Measurements from ENCODE around the gene VPS33A. TPM values are rescaled to one million over a fixed set of nuclear protein-coding genes. Genes with fewer than 3 reads are reported as not detected.
"Not testable (repeated sequence)": the region's sequence is repeated elsewhere in the genome, so short reads cannot be mapped to it uniquely, and the experiment has no call there.

Gene VPS33A
- total RNA-seq, 1 experiment from 2014 or later: 35.2 TPM

- Histone ChIP-seq H3K4me1 (ENCODE audit: control insufficient read depth, insufficient read depth, low read length) (peaks cover 16% of the 10 kb centered on the region), H3K27ac (ENCODE audit: low read length) (peak within 1 kb of the TSS; percentile 83), H3K36me3 (ENCODE audit: control insufficient read depth, insufficient read depth, low read length) (peaks cover 4% of the 10 kb centered on the region), H3K9me3 (ENCODE audit: control insufficient read depth, insufficient read depth, low read depth, low read length) (no peaks in the 10 kb centered on the region), H3K27me3 (ENCODE audit: control insufficient read depth, insufficient read depth, low read length) (no peaks in the 10 kb centered on the region), H3K4me3 (ENCODE audit: low read depth in 2 of 2, low read length in 2 of 2) (peak within 1 kb of the TSS; percentile 56 to 76)
- no TSS peak for BruUV-seq (replicated peaks)
- ChIA-PET CTCF (interaction anchor here (0.6 kb wide), 1 partner anchor 330 kb away, joined by 7 read pairs; no protein-coding TSS in a partner anchor), POLR2A (interaction anchor here (0.7 kb wide), 1 partner anchor 23 kb away, joined by 5 read pairs; no protein-coding TSS in a partner anchor)
- ATAC-seq: peak; percentile 89
- in situ Hi-C loops (cut with HindIII; ENCODE audit: low pct_unique_long_range_greater_than_20kb, low sequenced_read_pairs): no loop called here
- no peak for TF ChIP-seq TCF7L2 (IDR thresholded peaks at IDR 0.05; ENCODE audit: low read depth, low read length)
- TF ChIP-seq REST (IDR thresholded peaks at IDR 0.05; ENCODE audit: insufficient read depth in 1 of 2, low read depth in 2 of 2, low read length in 1 of 2): no peak
- TF ChIP-seq CTCF (IDR thresholded peaks at IDR 0.05): no peak
- TF ChIP-seq SIN3A (IDR thresholded peaks at IDR 0.05; ENCODE audit: borderline replicate concordance, insufficient read depth, low read depth, low read length): no peak
- TF ChIP-seq POLR2AphosphoS5 (IDR thresholded peaks at IDR 0.05; ENCODE audit: low read depth, low read length): no peak
- no peak for DNase-seq (ENCODE audit: low read depth, low spot score)
- intact Hi-C loops (cut with micrococcal nuclease; ENCODE audit: unreplicated experiment): no loop called here
Measured at GRCh38 chr12:122203301-122204166, 62.8 kb downstream of the VPS33A start, which contains the start of gene B3GNT4. Gene B3GNT4 (plus strand): TSS chr12:122203709. CDS start chr12:122204619, 910 bp downstream.

GRCh38 chr12:122202811-122203210, 63.5 kb downstream of the VPS33A start:
- ATAC-seq; CTCF ChIA-PET; BruUV-seq (replicated peaks); H3K27me3 ChIP-seq (ENCODE audit: control insufficient read depth, insufficient read depth, low read length); in situ Hi-C loops (cut with HindIII; ENCODE audit: low pct_unique_long_range_greater_than_20kb, low sequenced_read_pairs); intact Hi-C loops (cut with micrococcal nuclease; ENCODE audit: unreplicated experiment); H3K9me3 ChIP-seq (ENCODE audit: control insufficient read depth, insufficient read depth, low read depth, low read length); H3K36me3 ChIP-seq (ENCODE audit: control insufficient read depth, insufficient read depth, low read length); DNase-seq (ENCODE audit: low read depth, low spot score); POLR2A ChIA-PET: not testable (repeated sequence)
- H3K4me3 ChIP-seq (ENCODE audit: low read depth in 2 of 2, low read length in 2 of 2): peak overlapping the region; percentile 56 to 76
- peaks cover 16% of the 10 kb centered on the region for H3K4me1 ChIP-seq (ENCODE audit: control insufficient read depth, insufficient read depth, low read length)
- peak overlapping the region; percentile 83 for H3K27ac ChIP-seq (ENCODE audit: low read length)

DNA sequence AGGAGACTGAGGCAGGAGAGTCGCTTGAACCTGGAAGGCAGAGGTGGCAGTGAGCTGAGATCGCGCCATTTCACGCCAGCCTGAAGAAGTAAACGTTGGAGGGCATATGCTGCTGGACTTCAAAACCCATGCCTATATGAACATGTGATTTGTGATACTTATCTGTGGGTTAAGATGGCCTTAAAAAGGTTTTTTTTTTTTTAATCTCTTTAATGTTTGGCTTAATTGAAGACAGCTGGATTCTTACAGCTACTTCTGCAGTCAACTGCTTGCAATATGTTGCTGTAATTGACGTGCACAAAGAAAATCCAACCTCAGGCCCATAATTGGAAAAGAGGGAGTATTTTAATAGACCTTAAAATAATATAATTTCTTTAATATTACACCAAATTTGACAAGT, 64.3 kb downstream of the VPS33A start:
- H3K9me3 ChIP-seq (ENCODE audit: control insufficient read depth, insufficient read depth, low read depth, low read length): no peaks in the 10 kb centered on the region
- no peaks in the 10 kb centered on the region for H3K36me3 ChIP-seq (ENCODE audit: control insufficient read depth, insufficient read depth, low read length)
- BruUV-seq (replicated peaks): no TSS peak
- TF ChIP-seq SIN3A (IDR thresholded peaks at IDR 0.05; ENCODE audit: borderline replicate concordance, insufficient read depth, low read depth, low read length): no peak
- TF ChIP-seq TCF7L2 (IDR thresholded peaks at IDR 0.05; ENCODE audit: low read depth, low read length): no peak
- no peak for TF ChIP-seq REST (IDR thresholded peaks at IDR 0.05; ENCODE audit: insufficient read depth in 1 of 2, low read depth in 2 of 2, low read length in 1 of 2)
- no peak for TF ChIP-seq CTCF (IDR thresholded peaks at IDR 0.05)
- TF ChIP-seq POLR2AphosphoS5 (IDR thresholded peaks at IDR 0.05; ENCODE audit: low read depth, low read length): no peak
- ChIA-PET CTCF (no interaction called here), POLR2A (interaction anchor here (0.7 kb wide), 1 partner anchor 157 kb away, joined by 4 read pairs; no protein-coding TSS in a partner anchor)
- ATAC-seq (no peak), DNase-seq (ENCODE audit: low read depth, low spot score) (no peak)
- intact Hi-C loops (cut with micrococcal nuclease; ENCODE audit: unreplicated experiment) (no loop called here), in situ Hi-C loops (cut with HindIII; ENCODE audit: low pct_unique_long_range_greater_than_20kb, low sequenced_read_pairs) (no loop called here)
- no peak overlapping the region for H3K4me3 ChIP-seq (ENCODE audit: low read depth in 2 of 2, low read length in 2 of 2)
- no peaks in the 10 kb centered on the region for H3K27me3 ChIP-seq (ENCODE audit: control insufficient read depth, insufficient read depth, low read length)
- no peak overlapping the region for H3K27ac ChIP-seq (ENCODE audit: low read length)
- peaks cover 11% of the 10 kb centered on the region; the same call in 1 of the 2 replicates for H3K4me1 ChIP-seq (ENCODE audit: control insufficient read depth, insufficient read depth, low read length)

Measured in Panc1 (cell line).